ENCODE measurements around the gene YPEL2. TPM values are rescaled to one million over a fixed set of nuclear protein-coding genes. Genes with fewer than 3 reads are reported as not detected.

Gene YPEL2
- total RNA-seq, 1 experiment from 2014 or later = 2.2 TPM

GRCh38 chr17:59423137-59423724 lies 91.8 kb downstream of the YPEL2 start:
- ChIA-PET POLR2A (no interaction called here), CTCF (interaction anchor here (0.5 to 3.7 kb wide), 4 partner anchors 47 to 111 kb away, joined by 3 to 14 read pairs (median 4); no protein-coding TSS in a partner anchor)
- Mint-ChIP-seq H3K4me3 (no peak overlapping the region), H3K27ac (no peak overlapping the region), H3K9me3 (no peaks in the 10 kb centered on the region), H3K27me3 (ENCODE audit: low read depth) (no peaks in the 10 kb centered on the region), H3K4me1 (peaks cover 15% of the 10 kb centered on the region), H3K36me3 (no peaks in the 10 kb centered on the region)
- no peak for TF ChIP-seq USF2 (CRISPR knock-in tag; IDR thresholded peaks at IDR 0.05)
- TF ChIP-seq ZNF281 (CRISPR knock-in tag; IDR thresholded peaks at IDR 0.05) = no peak
- no peak for TF ChIP-seq CDX4 (CRISPR knock-in tag; IDR thresholded peaks at IDR 0.05; ENCODE audit: borderline replicate concordance)
- 0 out of 2 replicates have a peak, but pooled peaks have one; percentile 26 for TF ChIP-seq GABPB1 (CRISPR knock-in tag; IDR thresholded peaks at IDR 0.05)
- ATAC-seq = no peak
- no peak for DNase-seq (ENCODE audit: low spot score)

- Mint-ChIP-seq H3K27me3 (ENCODE audit: low read depth) (no peaks in the 10 kb centered on the region), H3K4me3 (no peak overlapping the region), H3K36me3 (no peaks in the 10 kb centered on the region), H3K27ac (no peak overlapping the region), H3K4me1 (peaks cover 15% of the 10 kb centered on the region), H3K9me3 (no peaks in the 10 kb centered on the region)
- TF ChIP-seq E2F4 (CRISPR knock-in tag; IDR thresholded peaks at IDR 0.05; ENCODE audit: borderline replicate concordance, low read depth) = no peak
- no peak for TF ChIP-seq SOX15 (CRISPR knock-in tag; IDR thresholded peaks at IDR 0.05)
- TF ChIP-seq CTCF (IDR thresholded peaks at IDR 0.05) = no peak
- TF ChIP-seq GABPB1 (CRISPR knock-in tag; IDR thresholded peaks at IDR 0.05) = no peak
- no peak for TF ChIP-seq JUN (CRISPR knock-in tag; IDR thresholded peaks at IDR 0.05)
- TF ChIP-seq ZNF317 (CRISPR knock-in tag; IDR thresholded peaks at IDR 0.05; ENCODE audit: borderline replicate concordance, low read depth) = no peak
- no peak for TF ChIP-seq AR (CRISPR knock-in tag; IDR thresholded peaks at IDR 0.05)
- no peak for TF ChIP-seq ZMAT4 (CRISPR knock-in tag; IDR thresholded peaks at IDR 0.05)
- no peak for TF ChIP-seq E2F5 (CRISPR knock-in tag; IDR thresholded peaks at IDR 0.05)
- no peak for TF ChIP-seq TEAD4 (CRISPR knock-in tag; IDR thresholded peaks at IDR 0.05)
- POLR2A ChIA-PET = no interaction called here
- DNase-seq (ENCODE audit: low spot score) (no peak), ATAC-seq (no peak)
- CTCF ChIA-PET = interaction anchor here (0.6 to 3.7 kb wide), 5 partner anchors 12 to 113 kb away, joined by 3 to 14 read pairs (median 4); no protein-coding TSS in a partner anchor
Measured at GRCh38 chr17:59423903-59424302, 92.4 kb downstream of the YPEL2 start.

Data from WTC11 (cell line).